H1 (cell line): Measurements from ENCODE around the gene YEATS2.

Experiments
- NRF1 ChIP-seq: IDR thresholded peaks from 2 replicates; pipeline ENCODE4 v1.6.1; 2011; ENCODE audit warnings: mild to moderate bottlenecking, low read depth, low read length, improper control_type of control experiment
- POLR2A ChIP-seq, 2 experiments: IDR thresholded peaks; 1 replicate in 1 of 2; 2 replicates in 1 of 2; pipeline ENCODE4 v1.6.1; 2011; ENCODE audit warnings: low read depth in 2 of 2, low read length in 2 of 2, mild to moderate bottlenecking in 2 of 2; ENCODE audit errors: control extremely low read depth in 1 of 2
- RXRA ChIP-seq: IDR thresholded peaks from 2 replicates; pipeline ENCODE4 v1.6.1; 2011; ENCODE audit warnings: low read depth, mild to moderate bottlenecking, low read length, moderate library complexity; ENCODE audit not compliant: insufficient read depth

DNA sequence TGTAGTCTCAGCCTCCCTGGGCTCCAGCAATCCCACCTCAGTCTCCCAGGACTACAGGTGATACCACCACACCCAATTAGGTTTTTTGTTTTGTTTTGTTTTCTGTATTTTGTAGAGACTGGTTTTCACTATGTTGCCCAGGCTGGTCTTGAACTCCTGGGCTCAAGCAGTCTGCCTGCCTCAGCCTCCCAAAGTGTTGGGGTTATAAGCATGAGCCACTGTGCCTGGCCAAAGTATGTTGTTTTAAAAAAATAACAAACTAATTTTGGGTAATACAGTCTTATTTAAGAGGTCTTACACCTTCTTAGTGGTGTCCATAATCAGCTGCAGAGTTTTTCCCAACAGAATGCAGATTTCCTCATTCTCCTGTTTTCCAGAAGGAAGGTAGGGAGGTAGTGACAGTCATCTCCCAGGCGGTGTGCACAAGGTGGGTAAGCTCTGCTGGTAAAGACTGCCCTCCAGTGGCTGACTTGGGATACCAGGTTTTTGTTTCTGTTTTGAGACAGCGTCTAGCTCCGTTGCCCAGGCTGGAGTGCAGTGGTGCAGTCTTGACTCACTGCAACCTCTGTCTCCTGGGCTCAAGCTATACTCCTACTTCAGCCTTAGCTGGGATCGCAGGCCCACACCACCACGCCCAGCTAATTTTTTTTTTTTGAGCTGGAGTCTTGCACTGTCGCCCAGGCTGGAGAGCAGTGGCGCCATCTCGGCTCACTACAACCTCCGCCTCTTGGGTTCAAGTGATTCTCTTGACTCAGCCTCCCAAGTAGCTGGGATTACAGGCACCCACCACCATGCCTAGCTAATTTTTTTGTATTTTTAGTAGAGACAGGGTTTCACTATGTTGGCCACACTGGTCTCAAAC is 69.4 kb downstream of the YEATS2 start:
- TF ChIP-seq POLR2A (IDR thresholded peaks at IDR 0.05; ENCODE audit: control extremely low read depth in 1 of 2, low read depth in 2 of 2, low read length in 2 of 2) (no peak), RXRA (no peak), NRF1 (no peak)
